SK-N-SH (cell line): ENCODE measurements around the gene EIF2B5. TPM values are rescaled to one million over a fixed set of nuclear protein-coding genes. Genes with fewer than 3 reads are reported as not detected.

Experiments
- CTCF ChIA-PET: fragments of 300-600, 350-600 bp; formaldehyde crosslinking; extraction: SDS; loops from one replicate; lab custom pipeline; 2021; lab: Yijun Ruan, JAX
- POLR2A ChIA-PET: fragments of 350-600 bp; sonication (Branson Sonifier 250); formaldehyde crosslinking; extraction: SDS; loops from one replicate; lab custom pipeline; 2020; ENCODE audit warnings: antibody characterized with exemption, inconsistent platforms; lab: Yijun Ruan, JAX
- DNase-seq: peaks from one replicate; pipeline ENCODE4 v3.0.0; 2012
- H2AFZ ChIP-seq: fragments of 200-600 bp; sonication (generic); 2 replicates; pipeline ENCODE4 v1.8.1; 2016; ENCODE audit warnings: antibody characterized with exemption, mild to moderate bottlenecking, low read depth
- H3F3A ChIP-seq: fragments of 200-600 bp; sonication (generic); replicated peaks from 2 replicates; pipeline ENCODE3; 2016; ENCODE audit warnings: antibody characterized with exemption, mild to moderate bottlenecking; ENCODE audit not compliant: insufficient read depth
- H3K27ac ChIP-seq, 2 experiments: fragments of 200-500 bp in 1 of 2; fragments of 200-600 bp in 1 of 2; sonication (Bioruptor generic) in 1 of 2; sonication (generic), shearing (Covaris generic) in 1 of 2; 2 replicates each; pipeline versions ENCODE4 v1.5.1 to v1.6.1; 2014 to 2016; ENCODE audit warnings: low read depth in 2 of 2, inconsistent platforms in 1 of 2, low read length in 1 of 2, mild to moderate bottlenecking in 1 of 2, mixed read lengths in 1 of 2
- H3K27me3 ChIP-seq: fragments of 200-600 bp; sonication (generic), shearing (Covaris generic); 2 replicates; pipeline ENCODE4 v1.6.1; 2016; ENCODE audit warnings: mixed run types; ENCODE audit not compliant: insufficient read depth
- H3K36me3 ChIP-seq, 2 experiments: fragments of 200-500 bp in 1 of 2; fragments of 200-600 bp in 1 of 2; sonication (Bioruptor generic) in 1 of 2; sonication (generic) in 1 of 2; replicated peaks in 1 of 2; 2 replicates each; pipeline versions ENCODE3 to v1.5.1; 2014 to 2016; ENCODE audit warnings: low read length in 1 of 2, mild to moderate bottlenecking in 1 of 2; ENCODE audit not compliant: insufficient read depth in 2 of 2, control insufficient read depth in 1 of 2
- H3K4me1 ChIP-seq, 2 experiments: fragments of 200-500 bp in 1 of 2; fragments of 200-600 bp in 1 of 2; sonication (Bioruptor generic) in 1 of 2; sonication (generic), shearing (Covaris generic) in 1 of 2; 2 replicates each; pipeline versions ENCODE4 v1.5.1 to v1.6.1; 2014 to 2016; ENCODE audit warnings: low read depth in 1 of 2, low read length in 1 of 2, mixed run types in 1 of 2; ENCODE audit not compliant: insufficient read depth in 2 of 2, control insufficient read depth in 1 of 2
- H3K4me2 ChIP-seq: fragments of 200-600 bp; sonication (generic), shearing (Covaris generic); 2 replicates; pipeline ENCODE4 v1.6.1; 2017; ENCODE audit warnings: mixed run types
- H3K4me3 ChIP-seq, 2 experiments: fragments of 200-500 bp in 1 of 2; fragments of 200-600 bp in 1 of 2; sonication (Bioruptor generic) in 1 of 2; sonication (generic), shearing (Covaris generic) in 1 of 2; 2 replicates each; pipeline versions ENCODE4 v1.5.1 to v1.8.1; 2014 to 2016; ENCODE audit warnings: low read depth in 2 of 2, inconsistent platforms in 1 of 2, low read length in 1 of 2, mild to moderate bottlenecking in 1 of 2, mixed read lengths in 1 of 2, moderate library complexity in 1 of 2
- H3K79me2 ChIP-seq: fragments of 200-600 bp; sonication (generic); 2 replicates; pipeline ENCODE4 v1.8.1; 2017; ENCODE audit warnings: mild to moderate bottlenecking; ENCODE audit not compliant: insufficient read depth
- H3K9ac ChIP-seq: fragments of 200-600 bp; sonication (generic); 2 replicates; pipeline ENCODE4 v1.6.1; 2017; ENCODE audit warnings: mixed run types
- H3K9me2 ChIP-seq: fragments of 200-600 bp; sonication (generic); 2 replicates; pipeline ENCODE4 v1.6.1; 2017; ENCODE audit warnings: mixed run types
- H3K9me3 ChIP-seq: fragments of 200-600 bp; sonication (generic); 2 replicates; pipeline ENCODE4 v1.6.1; 2017; ENCODE audit warnings: mixed run types, mild to moderate bottlenecking, moderate library complexity
- H4K20me1 ChIP-seq: fragments of 200-600 bp; sonication (generic); 2 replicates; pipeline ENCODE4 v1.6.1; 2017; ENCODE audit warnings: mild to moderate bottlenecking, mixed run types; ENCODE audit not compliant: insufficient read depth
- CHD2 ChIP-seq: fragments of 150-350 bp; IDR thresholded peaks from 2 replicates; pipeline ENCODE4 v1.6.1; 2018; ENCODE audit warnings: low read length; ENCODE audit not compliant: partially characterized antibody
- EZH2phosphoT487 ChIP-seq: fragments of 200-600 bp; sonication (generic); IDR thresholded peaks from 2 replicates; pipeline ENCODE4 v1.6.1; 2017; ENCODE audit warnings: low read depth, mixed run types, mild to moderate bottlenecking, antibody characterized with exemption, moderate library complexity, borderline replicate concordance
- FOXM1 ChIP-seq: IDR thresholded peaks from 2 replicates; pipeline ENCODE4 v1.4.0; 2012; ENCODE audit warnings: low read depth, mild to moderate bottlenecking
- JUND ChIP-seq: IDR thresholded peaks from 2 replicates; pipeline ENCODE4 v1.4.0; 2012
- MEF2A ChIP-seq: IDR thresholded peaks from 2 replicates; pipeline ENCODE4 v1.4.0; 2012; ENCODE audit warnings: low read depth, borderline replicate concordance
- NRF1 ChIP-seq: IDR thresholded peaks from 2 replicates; pipeline ENCODE4 v1.6.1; 2012; ENCODE audit warnings: low read depth, mild to moderate bottlenecking, low read length
- POLR2AphosphoS5 ChIP-seq: IDR thresholded peaks from 2 replicates; pipeline ENCODE4 v1.6.1; 2012; ENCODE audit warnings: low read depth, low read length
- RCOR1 ChIP-seq: fragments of 150-350 bp; IDR thresholded peaks from 2 replicates; pipeline ENCODE4 v1.6.1; 2017; ENCODE audit warnings: antibody characterized with exemption, low read length
- RFX5 ChIP-seq: IDR thresholded peaks from 2 replicates; pipeline ENCODE4 v1.6.1; 2012; ENCODE audit warnings: mild to moderate bottlenecking, improper control_type of control experiment, low read length
- SMC3 ChIP-seq: IDR thresholded peaks from 2 replicates; pipeline ENCODE4 v1.6.1; 2012; ENCODE audit warnings: low read depth, low read length, improper control_type of control experiment
- TEAD4 ChIP-seq: IDR thresholded peaks from 2 replicates; pipeline ENCODE4 v1.4.0; 2012; ENCODE audit warnings: mild to moderate bottlenecking, borderline replicate concordance; ENCODE audit not compliant: insufficient read depth
- whole genome bisulfite sequencing: methylation state at CpG from one replicate; pipeline ENCODE4 v1.1.6; 2017; ENCODE audit warnings: low lambda C conversion rate; 5-methylcytosine and 5-hydroxymethylcytosine counted together
- polyA plus RNA-seq, 3 experiments: library from polyadenylated mRNA; depleted of rRNA; stranded (reverse); fragments of >200 nt; gene quantifications; 2 replicates each; pipeline ENCODE4 v1.2.3, GENCODE V29; 2012
- TF ChIP-seq, protein P1 (sequence below): fragments of 150-350 bp; IDR thresholded peaks from 2 replicates; pipeline ENCODE4 v1.6.1; 2017; ENCODE audit warnings: antibody characterized with exemption, low read length, low read depth, borderline replicate concordance
- TF ChIP-seq, protein P2 (sequence below): IDR thresholded peaks from 2 replicates; pipeline ENCODE4 v1.4.0; 2012; ENCODE audit warnings: low read depth, borderline replicate concordance
- TF ChIP-seq, protein P3 (sequence below): IDR thresholded peaks from 2 replicates; pipeline ENCODE4 v1.4.0; 2012; ENCODE audit warnings: low read depth
- TF ChIP-seq, protein P4 (sequence below): IDR thresholded peaks from 2 replicates; pipeline ENCODE4; 2012
- TF ChIP-seq, protein P5 (sequence below): fragments of 150-350 bp; IDR thresholded peaks from 2 replicates; pipeline ENCODE4 v1.6.1; 2016; ENCODE audit warnings: mild to moderate bottlenecking, low read depth, low read length

The EIF2B5 gene
- polyA plus RNA-seq, 1 of the 3 experiments (the other 2 are of a cell fraction) = 46.8 TPM

DNA sequence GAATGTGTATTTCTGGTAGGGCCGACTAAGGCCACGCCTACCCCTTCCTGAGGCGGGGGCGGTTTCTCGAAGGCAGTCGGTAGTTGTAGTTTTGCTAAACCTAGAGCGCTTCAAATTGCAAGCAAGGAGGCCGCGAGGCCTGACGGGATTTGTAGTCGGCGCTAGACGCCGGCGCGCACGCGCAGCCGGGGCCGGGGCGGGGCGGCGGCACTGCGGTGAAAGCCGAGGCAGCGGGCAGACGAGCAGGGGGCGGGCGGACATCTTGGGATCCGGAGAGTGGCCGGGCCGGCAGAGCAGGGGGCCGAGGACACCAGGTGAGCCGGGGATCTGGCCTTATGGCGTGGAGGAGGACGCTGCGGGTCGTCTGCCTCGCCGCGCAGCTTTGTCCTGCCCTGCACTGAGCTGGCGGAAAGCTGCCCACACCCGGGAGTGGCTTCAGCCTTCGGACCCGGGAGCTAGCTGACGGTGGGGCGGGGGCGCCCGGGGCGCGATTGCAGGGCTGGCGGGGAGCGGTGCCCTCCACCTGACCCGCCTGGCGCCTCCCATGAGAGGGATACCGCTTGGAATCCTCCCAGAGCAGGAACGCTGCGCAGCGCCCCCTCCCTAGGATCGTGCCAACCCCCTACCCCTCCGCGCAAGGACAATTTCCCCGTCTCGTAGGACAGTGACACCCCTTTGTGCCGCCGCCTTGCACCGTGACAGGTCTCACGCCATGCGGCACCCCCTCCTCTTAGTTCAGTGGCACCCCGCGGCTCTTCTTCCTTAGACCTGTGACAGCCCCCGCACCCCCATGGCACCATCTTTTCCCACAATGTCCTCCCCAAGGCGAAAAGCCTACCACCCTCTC is 39.7 kb downstream of the EIF2B5 start, which contains the start of gene AP2M1 (continued):
- no peak for TF ChIP-seq EZH2phosphoT487
- no peak for TF ChIP-seq RFX5
- TF ChIP-seq, protein P1, sequence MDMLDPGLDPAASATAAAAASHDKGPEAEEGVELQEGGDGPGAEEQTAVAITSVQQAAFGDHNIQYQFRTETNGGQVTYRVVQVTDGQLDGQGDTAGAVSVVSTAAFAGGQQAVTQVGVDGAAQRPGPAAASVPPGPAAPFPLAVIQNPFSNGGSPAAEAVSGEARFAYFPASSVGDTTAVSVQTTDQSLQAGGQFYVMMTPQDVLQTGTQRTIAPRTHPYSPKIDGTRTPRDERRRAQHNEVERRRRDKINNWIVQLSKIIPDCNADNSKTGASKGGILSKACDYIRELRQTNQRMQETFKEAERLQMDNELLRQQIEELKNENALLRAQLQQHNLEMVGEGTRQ = no peak
- no peak for TF ChIP-seq SMC3
- TF ChIP-seq, protein P2, sequence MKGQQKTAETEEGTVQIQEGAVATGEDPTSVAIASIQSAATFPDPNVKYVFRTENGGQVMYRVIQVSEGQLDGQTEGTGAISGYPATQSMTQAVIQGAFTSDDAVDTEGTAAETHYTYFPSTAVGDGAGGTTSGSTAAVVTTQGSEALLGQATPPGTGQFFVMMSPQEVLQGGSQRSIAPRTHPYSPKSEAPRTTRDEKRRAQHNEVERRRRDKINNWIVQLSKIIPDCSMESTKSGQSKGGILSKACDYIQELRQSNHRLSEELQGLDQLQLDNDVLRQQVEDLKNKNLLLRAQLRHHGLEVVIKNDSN = no peak
- TF ChIP-seq CHD2 = peak; percentile 95
- TF ChIP-seq POLR2AphosphoS5 = peak; percentile 79; the same call in 1 of the 2 replicates
- TF ChIP-seq, protein P3, sequence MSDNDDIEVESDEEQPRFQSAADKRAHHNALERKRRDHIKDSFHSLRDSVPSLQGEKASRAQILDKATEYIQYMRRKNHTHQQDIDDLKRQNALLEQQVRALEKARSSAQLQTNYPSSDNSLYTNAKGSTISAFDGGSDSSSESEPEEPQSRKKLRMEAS = no peak
- TF ChIP-seq MEF2A = no peak
- no peak for TF ChIP-seq RCOR1
- no peak for TF ChIP-seq FOXM1

DNA sequence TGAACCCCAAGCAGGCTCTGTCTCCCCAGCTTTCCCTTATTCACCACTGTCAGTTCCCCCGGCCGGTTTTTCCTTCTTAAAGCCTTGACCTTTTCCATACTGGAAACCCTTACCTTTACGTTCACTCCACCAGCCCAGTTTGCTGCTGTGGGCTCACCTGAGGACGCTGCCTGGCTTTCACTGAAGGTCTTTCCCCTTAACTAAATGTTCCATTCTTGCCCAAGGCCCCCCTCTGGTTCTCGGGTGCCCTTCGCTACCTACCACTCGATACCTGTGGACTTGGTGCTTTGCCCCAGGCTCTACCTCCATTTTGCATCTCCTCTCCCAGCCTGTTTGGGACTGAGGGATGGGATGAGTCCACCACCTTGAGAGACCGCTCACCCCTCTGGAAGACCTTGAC is 40.3 kb downstream of the EIF2B5 start:
- H3K4me3 ChIP-seq = peak overlapping the region; percentile 93 to 96
- H2AFZ ChIP-seq = no peak overlapping the region
- WGBS = 31% methylated on average over 8 of the region's 8 CpGs
- no peaks in the 10 kb centered on the region for H3K27me3 ChIP-seq
- H3F3A ChIP-seq = peaks cover 40% of the 10 kb centered on the region
- no peak for DNase-seq
- no peaks in the 10 kb centered on the region for H3K9me2 ChIP-seq
- peak overlapping the region; percentile 84 to 86 for H3K27ac ChIP-seq
- POLR2A ChIA-PET = interaction anchor here (1.7 to 1.8 kb wide), 2 partner anchors 10 to 19 kb away, joined by 4 to 6 read pairs; partner anchors contain the start of gene ABCF3
- no peak for TF ChIP-seq TEAD4
- TF ChIP-seq MEF2A = no peak
- TF ChIP-seq NRF1 = no peak
- no peak for TF ChIP-seq SMC3
- no peak for TF ChIP-seq JUND
- TF ChIP-seq, protein P4, sequence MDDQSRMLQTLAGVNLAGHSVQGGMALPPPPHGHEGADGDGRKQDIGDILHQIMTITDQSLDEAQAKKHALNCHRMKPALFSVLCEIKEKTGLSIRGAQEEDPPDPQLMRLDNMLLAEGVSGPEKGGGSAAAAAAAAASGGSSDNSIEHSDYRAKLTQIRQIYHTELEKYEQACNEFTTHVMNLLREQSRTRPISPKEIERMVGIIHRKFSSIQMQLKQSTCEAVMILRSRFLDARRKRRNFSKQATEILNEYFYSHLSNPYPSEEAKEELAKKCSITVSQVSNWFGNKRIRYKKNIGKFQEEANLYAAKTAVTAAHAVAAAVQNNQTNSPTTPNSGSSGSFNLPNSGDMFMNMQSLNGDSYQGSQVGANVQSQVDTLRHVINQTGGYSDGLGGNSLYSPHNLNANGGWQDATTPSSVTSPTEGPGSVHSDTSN = no peak
- no peak for TF ChIP-seq POLR2AphosphoS5
- no peak for TF ChIP-seq CHD2
- TF ChIP-seq, protein P5, sequence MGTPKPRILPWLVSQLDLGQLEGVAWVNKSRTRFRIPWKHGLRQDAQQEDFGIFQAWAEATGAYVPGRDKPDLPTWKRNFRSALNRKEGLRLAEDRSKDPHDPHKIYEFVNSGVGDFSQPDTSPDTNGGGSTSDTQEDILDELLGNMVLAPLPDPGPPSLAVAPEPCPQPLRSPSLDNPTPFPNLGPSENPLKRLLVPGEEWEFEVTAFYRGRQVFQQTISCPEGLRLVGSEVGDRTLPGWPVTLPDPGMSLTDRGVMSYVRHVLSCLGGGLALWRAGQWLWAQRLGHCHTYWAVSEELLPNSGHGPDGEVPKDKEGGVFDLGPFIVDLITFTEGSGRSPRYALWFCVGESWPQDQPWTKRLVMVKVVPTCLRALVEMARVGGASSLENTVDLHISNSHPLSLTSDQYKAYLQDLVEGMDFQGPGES = no peak
- TF ChIP-seq, all 33 proteins: peak for 0
- H3K9ac ChIP-seq = peak overlapping the region; percentile 77
- peaks cover 41 to 58% of the 10 kb centered on the region in 2 experiments for H3K36me3 ChIP-seq
- no peaks in the 10 kb centered on the region for H3K9me3 ChIP-seq
- peaks cover 28% of the 10 kb centered on the region for H4K20me1 ChIP-seq
- CTCF ChIA-PET = interaction anchor here (1.2 to 7.0 kb wide), 4 partner anchors 9 to 74 kb away, joined by 3 to 30 read pairs (median 12); partner anchors contain the start of genes ABCF3 and EEF1AKMT4
- peak overlapping the region; percentile 89 for H3K4me2 ChIP-seq
- peaks cover 51% of the 10 kb centered on the region for H3K79me2 ChIP-seq
- H3K4me1 ChIP-seq = peaks cover 29% of the 10 kb centered on the region in 2 experiments
